HUES48 (cell line): ENCODE data around the gene HBE1.

Experiments used
- H3K27ac ChIP-seq: one replicate; pipeline ENCODE4 v1.7.0; 2013; ENCODE audit warnings: low read depth, low read length, inconsistent platforms
- H3K27me3 ChIP-seq: 2 replicates; pipeline ENCODE4 v1.6.1; 2013; ENCODE audit warnings: mild to moderate bottlenecking, low read length; ENCODE audit not compliant: control insufficient read depth, insufficient read depth
- H3K36me3 ChIP-seq: 2 replicates; pipeline ENCODE4 v1.6.1; 2013; ENCODE audit warnings: low read length; ENCODE audit not compliant: control insufficient read depth, insufficient read depth
- H3K4me1 ChIP-seq: 2 replicates; pipeline ENCODE4 v1.6.1; 2013; ENCODE audit warnings: mild to moderate bottlenecking, low read length; ENCODE audit not compliant: control insufficient read depth, insufficient read depth
- H3K4me3 ChIP-seq: 2 replicates; pipeline ENCODE4 v1.5.1; 2013; ENCODE audit warnings: mild to moderate bottlenecking, low read depth, low read length
- H3K9ac ChIP-seq: 2 replicates; pipeline ENCODE4 v1.6.1; 2013; ENCODE audit warnings: mild to moderate bottlenecking, low read depth, low read length, moderate library complexity
- H3K9me3 ChIP-seq: 2 replicates; pipeline ENCODE4 v1.6.1; 2013; ENCODE audit warnings: low read length; ENCODE audit not compliant: control insufficient read depth, insufficient read depth

HBE1 gene

DNA sequence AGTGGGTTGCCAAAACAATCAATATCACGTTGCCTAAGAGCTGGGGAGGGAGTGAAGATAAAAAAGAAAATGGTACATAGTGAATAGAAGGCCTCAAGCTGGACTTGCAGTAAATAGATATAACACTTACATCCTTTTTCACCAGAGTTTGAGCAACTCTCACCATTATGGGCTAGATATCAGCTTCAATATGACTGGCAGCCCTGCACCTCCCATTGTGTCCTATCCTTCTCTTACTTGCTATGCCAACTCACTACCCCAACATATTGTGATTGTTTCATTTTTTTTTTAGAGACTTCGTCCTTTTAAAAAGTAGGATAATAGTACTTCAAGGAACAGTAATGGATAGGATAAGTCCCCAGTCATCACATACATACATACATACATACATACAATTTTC, 27.5 kb downstream of the HBE1 start:
- no peaks in the 10 kb centered on the region for H3K9me3 ChIP-seq
- no peak overlapping the region for H3K27ac ChIP-seq
- no peak overlapping the region for H3K4me3 ChIP-seq

DNA sequence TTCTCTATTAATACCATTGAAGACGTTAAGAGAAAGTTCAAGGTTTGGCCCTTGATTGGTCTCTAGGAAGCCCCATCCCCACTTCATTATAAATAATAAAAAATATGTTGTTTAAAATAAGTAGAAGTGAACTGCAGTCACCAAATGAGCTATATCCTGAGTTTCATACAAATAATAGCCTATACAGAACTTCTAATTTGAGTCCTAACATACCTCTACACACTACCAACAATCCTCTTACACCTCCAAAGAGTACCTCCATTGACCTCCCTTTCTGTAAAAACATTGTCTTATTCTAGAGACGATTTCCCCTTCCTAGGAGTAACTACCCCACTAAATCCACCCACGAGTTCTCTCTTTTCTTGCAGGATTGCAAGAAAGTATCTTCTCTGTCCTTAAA, 28.3 kb downstream of the HBE1 start:
- Histone ChIP-seq H3K9ac (no peak overlapping the region), H3K4me1 (no peaks in the 10 kb centered on the region), H3K4me3 (no peak overlapping the region), H3K27me3 (no peaks in the 10 kb centered on the region), H3K9me3 (no peaks in the 10 kb centered on the region), H3K27ac (no peak overlapping the region), H3K36me3 (no peaks in the 10 kb centered on the region)

More for the DNA sequence above, 27.5 kb downstream of the HBE1 start:
- H3K9ac ChIP-seq: no peak overlapping the region
- no peaks in the 10 kb centered on the region for H3K4me1 ChIP-seq
- H3K27me3 ChIP-seq: no peaks in the 10 kb centered on the region
- H3K36me3 ChIP-seq: no peaks in the 10 kb centered on the region

- no peak overlapping the region for H3K4me3 ChIP-seq
- no peak overlapping the region for H3K9ac ChIP-seq
- H3K4me1 ChIP-seq: no peaks in the 10 kb centered on the region
- no peaks in the 10 kb centered on the region for H3K36me3 ChIP-seq
- H3K27me3 ChIP-seq: no peaks in the 10 kb centered on the region
- H3K27ac ChIP-seq: no peak overlapping the region
- no peaks in the 10 kb centered on the region for H3K9me3 ChIP-seq
Observed at GRCh38 chr11:5240458-5240857, 29.3 kb downstream of the HBE1 start.

DNA sequence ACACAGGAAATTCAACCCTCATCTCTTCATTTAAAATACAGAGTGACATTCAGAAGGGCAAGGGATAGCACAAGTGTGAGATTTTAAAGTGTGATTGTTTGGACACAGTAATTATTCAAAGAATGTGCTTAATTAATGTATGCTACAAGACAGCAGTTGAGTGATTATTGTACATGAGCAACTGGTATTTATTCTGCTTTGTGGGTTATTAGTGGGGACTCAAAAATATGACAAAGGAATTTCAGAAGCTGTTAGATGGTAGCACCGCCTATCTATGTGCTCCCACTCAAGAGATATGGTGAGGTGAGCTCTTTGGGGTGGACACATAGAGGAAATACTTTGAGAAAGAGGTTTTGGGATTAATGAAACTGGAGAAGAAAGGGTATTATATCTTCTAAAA, 29.7 kb downstream of the HBE1 start:
- Histone ChIP-seq H3K27ac (no peak overlapping the region), H3K4me1 (no peaks in the 10 kb centered on the region), H3K4me3 (no peak overlapping the region), H3K9me3 (no peaks in the 10 kb centered on the region), H3K27me3 (no peaks in the 10 kb centered on the region), H3K9ac (no peak overlapping the region), H3K36me3 (no peaks in the 10 kb centered on the region)

GRCh38 chr11:5239046-5239445, 30.7 kb downstream of the HBE1 start:
- Histone ChIP-seq H3K4me1 (no peaks in the 10 kb centered on the region), H3K36me3 (no peaks in the 10 kb centered on the region), H3K9me3 (no peaks in the 10 kb centered on the region), H3K27ac (no peak overlapping the region), H3K9ac (no peak overlapping the region), H3K4me3 (no peak overlapping the region), H3K27me3 (no peaks in the 10 kb centered on the region)

- no peaks in the 10 kb centered on the region for H3K36me3 ChIP-seq
- H3K4me3 ChIP-seq: no peak overlapping the region
- H3K27me3 ChIP-seq: no peaks in the 10 kb centered on the region
- H3K27ac ChIP-seq: no peak overlapping the region
- no peaks in the 10 kb centered on the region for H3K4me1 ChIP-seq
- no peaks in the 10 kb centered on the region for H3K9me3 ChIP-seq
- H3K9ac ChIP-seq: no peak overlapping the region
Observed at GRCh38 chr11:5238486-5238885, 31.3 kb downstream of the HBE1 start.

DNA sequence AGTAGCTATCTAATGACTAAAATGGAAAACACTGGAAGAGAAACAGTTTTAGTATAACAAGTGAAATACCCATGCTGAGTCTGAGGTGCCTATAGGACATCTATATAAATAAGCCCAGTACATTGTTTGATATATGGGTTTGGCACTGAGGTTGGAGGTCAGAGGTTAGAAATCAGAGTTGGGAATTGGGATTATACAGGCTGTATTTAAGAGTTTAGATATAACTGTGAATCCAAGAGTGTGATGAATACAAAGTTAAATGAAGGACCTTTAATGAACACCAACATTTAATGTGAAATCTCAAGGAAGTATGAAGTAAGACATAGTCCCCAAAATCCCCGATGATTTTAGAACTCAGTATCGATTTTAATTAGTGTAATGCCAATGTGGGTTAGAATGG, 32.3 kb downstream of the HBE1 start:
- no peak overlapping the region for H3K4me3 ChIP-seq
- H3K4me1 ChIP-seq: no peaks in the 10 kb centered on the region
- H3K9me3 ChIP-seq: no peaks in the 10 kb centered on the region
- H3K27ac ChIP-seq: no peak overlapping the region
- no peaks in the 10 kb centered on the region for H3K27me3 ChIP-seq
- no peaks in the 10 kb centered on the region for H3K36me3 ChIP-seq
- H3K9ac ChIP-seq: no peak overlapping the region

GRCh38 chr11:5235364-5236095, 34.2 kb downstream of the HBE1 start:
- Histone ChIP-seq H3K9me3 (no peaks in the 10 kb centered on the region), H3K9ac (no peak overlapping the region), H3K4me1 (no peaks in the 10 kb centered on the region), H3K27me3 (no peaks in the 10 kb centered on the region), H3K4me3 (no peak overlapping the region), H3K36me3 (no peaks in the 10 kb centered on the region), H3K27ac (no peak overlapping the region)

DNA sequence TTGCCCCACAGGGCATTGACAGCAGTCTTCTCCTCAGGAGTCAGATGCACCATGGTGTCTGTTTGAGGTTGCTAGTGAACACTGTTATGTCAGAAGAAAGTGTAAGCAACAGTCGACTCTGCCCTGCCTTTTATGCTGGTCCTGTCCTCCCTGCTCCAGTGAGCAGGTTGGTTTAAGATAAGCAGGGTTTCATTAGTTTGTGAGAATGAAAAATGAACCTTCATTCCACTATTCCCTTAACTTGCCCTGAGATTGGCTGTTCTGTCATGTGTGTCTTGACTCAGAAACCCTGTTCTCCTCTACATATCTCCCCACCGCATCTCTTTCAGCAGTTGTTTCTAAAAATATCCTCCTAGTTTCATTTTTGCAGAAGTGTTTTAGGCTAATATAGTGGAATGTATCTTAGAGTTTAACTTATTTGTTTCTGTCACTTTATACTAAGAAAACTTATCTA, 35.3 kb downstream of the HBE1 start, which contains the start of gene HBD:
TSS of gene HBD (minus strand) at position 103 of the 454 bp plus-strand sequence. CDS start at position 53, 50 bp downstream.
- H3K4me1 ChIP-seq: no peaks in the 10 kb centered on the region

GRCh38 chr11:5233307-5233706, 36.4 kb downstream of the HBE1 start:
- no peaks in the 10 kb centered on the region for H3K9me3 ChIP-seq
- no peak overlapping the region for H3K4me3 ChIP-seq
- no peaks in the 10 kb centered on the region for H3K36me3 ChIP-seq
- H3K4me1 ChIP-seq: no peaks in the 10 kb centered on the region
- no peaks in the 10 kb centered on the region for H3K27me3 ChIP-seq
- no peak overlapping the region for H3K27ac ChIP-seq
- no peak overlapping the region for H3K9ac ChIP-seq

More for the DNA sequence above, 35.3 kb downstream of the HBE1 start, which contains the start of gene HBD:
- no peak within 1 kb of the TSS for H3K9ac ChIP-seq
- no peaks in the 10 kb centered on the region for H3K9me3 ChIP-seq
- no peak within 1 kb of the TSS for H3K27ac ChIP-seq
- H3K4me3 ChIP-seq: no peak within 1 kb of the TSS
- H3K27me3 ChIP-seq: no peaks in the 10 kb centered on the region
- H3K36me3 ChIP-seq: no peaks in the 10 kb centered on the region

- Histone ChIP-seq H3K27me3 (no peaks in the 10 kb centered on the region), H3K4me1 (no peaks in the 10 kb centered on the region), H3K27ac (no peak overlapping the region), H3K4me3 (no peak overlapping the region), H3K9me3 (no peaks in the 10 kb centered on the region), H3K9ac (no peak overlapping the region), H3K36me3 (no peaks in the 10 kb centered on the region)
Observed at GRCh38 chr11:5232821-5233220, 36.9 kb downstream of the HBE1 start.
